HG03039 (cell line): ENCODE measurements around the gene RANBP6.
A peak's percentile ranks its signal among the peaks of the same experiment; 100 is the strongest.

Experiments
- ATAC-seq: cut with Tn5 transposase; IDR thresholded peaks from one replicate; pipeline ENCODE4 v1.9.1; 2021; ENCODE audit warnings: mild to moderate bottlenecking, moderate library complexity; ENCODE audit not compliant: unreplicated experiment

The RANBP6 gene

GRCh38 chr9:6007770-6008168, 7.7 kb downstream of the RANBP6 start:
- ATAC-seq: peak; percentile 30

GRCh38 chr9:6007058-6007769, 8.2 kb downstream of the RANBP6 start:
- peak; percentile 68 for ATAC-seq

- ATAC-seq: no peak
Measured at GRCh38 chr9:6006749-6007057, 8.7 kb downstream of the RANBP6 start.

- ATAC-seq: no peak
Measured at GRCh38 chr9:6000955-6001354, 14.5 kb downstream of the RANBP6 start.

GRCh38 chr9:5999443-6000101, 15.9 kb downstream of the RANBP6 start:
- no peak for ATAC-seq

GRCh38 chr9:5994493-5994892, 20.9 kb downstream of the RANBP6 start:
- ATAC-seq: no peak

- ATAC-seq: no peak
Measured at GRCh38 chr9:5988265-5988664, 27.2 kb downstream of the RANBP6 start.

- no peak for ATAC-seq
Measured at GRCh38 chr9:5983042-5983441, 32.4 kb downstream of the RANBP6 start.

GRCh38 chr9:5982317-5982716, 33.1 kb downstream of the RANBP6 start:
- ATAC-seq: no peak

GRCh38 chr9:5978523-5978922, 36.9 kb downstream of the RANBP6 start:
- no peak for ATAC-seq

- peak; percentile 61 for ATAC-seq
Measured at GRCh38 chr9:5976674-5977397, 38.6 kb downstream of the RANBP6 start.

GRCh38 chr9:5971740-5972139, 43.7 kb downstream of the RANBP6 start:
- ATAC-seq: no peak
